NB4 (cell line): ENCODE measurements around the gene SFMBT1.

ENCODE experiments used
- MYC ChIP-seq: IDR thresholded peaks from 2 replicates; pipeline ENCODE4 v1.6.1; 2011; ENCODE audit warnings: low read depth, low read length
- POLR2A ChIP-seq: IDR thresholded peaks from 2 replicates; pipeline ENCODE4 v1.6.1; 2011; ENCODE audit warnings: mild to moderate bottlenecking; ENCODE audit not compliant: insufficient read length; ENCODE audit errors: extremely low read depth
- TF ChIP-seq, protein P1 (sequence below): IDR thresholded peaks from one replicate; pipeline ENCODE4 v1.5.1; 2012; ENCODE audit warnings: low read depth, low read length
- TF ChIP-seq, protein P2 (sequence below): IDR thresholded peaks from 2 replicates; pipeline ENCODE4 v1.6.1; 2011; ENCODE audit warnings: low read depth, low read length

DNA sequence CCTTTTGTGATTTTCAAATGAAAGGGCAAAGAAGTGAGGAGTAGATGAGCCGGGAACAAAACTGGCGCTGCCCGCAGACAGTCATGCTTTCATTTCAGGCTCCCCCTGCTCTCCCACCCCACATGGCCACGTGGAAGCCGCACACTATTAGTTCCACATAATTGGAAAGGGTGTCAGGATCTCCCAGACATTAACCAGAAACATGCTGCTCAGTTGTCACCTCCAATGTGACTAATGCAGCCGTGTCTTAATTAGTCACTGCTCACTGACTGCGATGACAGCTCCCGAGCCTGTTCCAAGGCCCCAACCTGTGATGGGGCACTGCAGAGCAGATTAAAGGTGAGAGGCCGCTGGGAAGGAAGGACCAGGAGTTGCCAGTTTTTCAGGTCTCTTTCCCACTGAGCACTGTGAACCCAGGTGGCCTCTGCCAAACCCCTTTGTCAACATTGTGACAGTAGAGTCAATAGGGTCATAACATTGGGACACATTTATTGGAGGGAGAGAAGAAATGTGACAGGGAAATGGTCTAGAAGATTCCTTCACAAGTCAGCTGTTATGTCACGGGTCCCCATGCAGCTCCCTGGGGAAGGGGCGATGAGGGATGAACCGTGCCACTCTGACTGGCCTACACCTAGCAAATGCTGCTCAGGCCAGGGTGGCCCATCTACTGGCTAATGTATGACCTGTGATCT, 38.6 kb upstream of the SFMBT1 start:
- TF ChIP-seq, protein P1, sequence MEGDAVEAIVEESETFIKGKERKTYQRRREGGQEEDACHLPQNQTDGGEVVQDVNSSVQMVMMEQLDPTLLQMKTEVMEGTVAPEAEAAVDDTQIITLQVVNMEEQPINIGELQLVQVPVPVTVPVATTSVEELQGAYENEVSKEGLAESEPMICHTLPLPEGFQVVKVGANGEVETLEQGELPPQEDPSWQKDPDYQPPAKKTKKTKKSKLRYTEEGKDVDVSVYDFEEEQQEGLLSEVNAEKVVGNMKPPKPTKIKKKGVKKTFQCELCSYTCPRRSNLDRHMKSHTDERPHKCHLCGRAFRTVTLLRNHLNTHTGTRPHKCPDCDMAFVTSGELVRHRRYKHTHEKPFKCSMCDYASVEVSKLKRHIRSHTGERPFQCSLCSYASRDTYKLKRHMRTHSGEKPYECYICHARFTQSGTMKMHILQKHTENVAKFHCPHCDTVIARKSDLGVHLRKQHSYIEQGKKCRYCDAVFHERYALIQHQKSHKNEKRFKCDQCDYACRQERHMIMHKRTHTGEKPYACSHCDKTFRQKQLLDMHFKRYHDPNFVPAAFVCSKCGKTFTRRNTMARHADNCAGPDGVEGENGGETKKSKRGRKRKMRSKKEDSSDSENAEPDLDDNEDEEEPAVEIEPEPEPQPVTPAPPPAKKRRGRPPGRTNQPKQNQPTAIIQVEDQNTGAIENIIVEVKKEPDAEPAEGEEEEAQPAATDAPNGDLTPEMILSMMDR: no peak
- TF ChIP-seq POLR2A (no peak), MYC (no peak)
- TF ChIP-seq, protein P2, sequence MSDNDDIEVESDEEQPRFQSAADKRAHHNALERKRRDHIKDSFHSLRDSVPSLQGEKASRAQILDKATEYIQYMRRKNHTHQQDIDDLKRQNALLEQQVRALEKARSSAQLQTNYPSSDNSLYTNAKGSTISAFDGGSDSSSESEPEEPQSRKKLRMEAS: no peak
